GM12801 (cell line): ENCODE data around the gene COMMD8.

Experiments
- CTCF ChIP-seq: IDR thresholded peaks from one replicate; pipeline ENCODE4 v1.5.1; 2011; ENCODE audit warnings: control low read depth; ENCODE audit not compliant: insufficient read length; ENCODE audit errors: extremely low read depth

COMMD8 gene

GRCh38 chr4:47415719-47416118 is 47.8 kb downstream of the COMMD8 start:
- no peak for TF ChIP-seq CTCF

GRCh38 chr4:47413521-47413920 is 50.0 kb downstream of the COMMD8 start:
- TF ChIP-seq CTCF = no peak

- no peak for TF ChIP-seq CTCF
Observed at GRCh38 chr4:47410271-47410670, 53.2 kb downstream of the COMMD8 start.

GRCh38 chr4:47406408-47406807 is 57.1 kb downstream of the COMMD8 start:
- TF ChIP-seq CTCF = no peak
